BE2C (cell line): Measurements from ENCODE around the gene COLQ.

ENCODE experiments used
- DNase-seq: peaks from one replicate; pipeline ENCODE4 v3.0.0-alpha.2; 2020
- H3K27me3 ChIP-seq: fragments of 250-450 bp; sonication (Bioruptor Pico); 2 replicates; pipeline ENCODE4 v1.5.1; 2020; ENCODE audit warnings: mild to moderate bottlenecking
- H3K36me3 ChIP-seq: fragments of 250-450 bp; sonication (Bioruptor Pico); 2 replicates; pipeline ENCODE4 v1.5.1; 2020; ENCODE audit warnings: mild to moderate bottlenecking
- H3K4me1 ChIP-seq: fragments of 250-450 bp; sonication (Bioruptor Pico); 2 replicates; pipeline ENCODE4 v1.5.1; 2020
- H3K4me3 ChIP-seq: 2 replicates; pipeline ENCODE4 v1.5.1; 2011; ENCODE audit warnings: low read depth, low read length
- H3K9me3 ChIP-seq: fragments of 250-450 bp; sonication (Bioruptor Pico); 2 replicates; pipeline ENCODE4 v1.5.1; 2020
- CTCF ChIP-seq: IDR thresholded peaks from 2 replicates; pipeline ENCODE4 v1.5.1; 2012; ENCODE audit warnings: mild to moderate bottlenecking, low read depth, low read length

COLQ gene

GRCh38 chr3:15499536-15499935, 22.0 kb downstream of the COLQ start:
- no peak for DNase-seq
- no peaks in the 10 kb centered on the region for H3K9me3 ChIP-seq
- TF ChIP-seq CTCF = no peak
- H3K4me1 ChIP-seq = peaks cover 2% of the 10 kb centered on the region; the same call in 1 of the 2 replicates
- no peaks in the 10 kb centered on the region for H3K36me3 ChIP-seq
- no peak overlapping the region for H3K4me3 ChIP-seq
- no peaks in the 10 kb centered on the region for H3K27me3 ChIP-seq

DNA sequence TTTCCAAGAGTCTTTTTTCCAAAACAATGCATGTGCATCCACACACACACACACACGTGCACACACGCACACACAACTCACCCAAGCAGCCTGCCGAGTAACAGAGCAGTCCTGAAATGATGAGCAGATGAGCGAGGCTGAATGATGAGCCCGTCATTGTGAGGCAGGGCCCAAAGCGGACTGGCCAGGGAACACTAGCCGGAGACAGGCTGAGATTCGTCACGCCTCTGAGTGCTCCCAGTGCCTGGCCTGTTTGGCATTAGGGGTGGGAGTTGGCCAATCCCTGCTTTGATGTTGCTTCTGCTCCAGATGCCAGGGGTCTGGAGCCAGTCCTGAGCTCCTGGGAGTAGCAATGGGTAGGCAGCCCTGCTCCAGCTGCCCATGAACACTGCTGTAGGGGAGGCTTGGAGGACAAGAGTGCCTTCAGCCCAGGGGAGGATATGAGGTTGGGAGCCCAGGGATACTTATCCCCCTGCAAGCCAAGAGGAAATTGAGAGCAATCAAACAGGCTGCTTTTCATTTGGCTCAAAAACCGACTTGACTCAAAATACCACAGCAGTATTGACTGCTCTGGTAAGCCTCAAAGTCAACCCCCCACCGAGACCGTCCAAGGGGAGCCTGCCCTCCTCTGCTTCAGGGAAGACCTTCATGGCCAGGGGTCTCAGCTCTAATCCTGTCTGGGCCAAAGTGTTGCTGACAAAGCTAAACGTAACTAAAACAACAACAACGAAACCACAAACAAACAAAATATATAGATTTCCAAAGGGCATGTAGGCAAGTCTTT, 22.9 kb downstream of the COLQ start:
- Histone ChIP-seq H3K9me3 (no peaks in the 10 kb centered on the region), H3K4me1 (0 out of 2 replicates have a peak, but pooled peaks cover 2% of the 10 kb centered on the region), H3K36me3 (no peaks in the 10 kb centered on the region), H3K27me3 (no peaks in the 10 kb centered on the region), H3K4me3 (no peak overlapping the region)
- peak; percentile 72 for DNase-seq
- no peak for TF ChIP-seq CTCF

- Histone ChIP-seq H3K9me3 (no peaks in the 10 kb centered on the region), H3K4me3 (no peak overlapping the region), H3K4me1 (0 out of 2 replicates have a peak, but pooled peaks cover 2% of the 10 kb centered on the region), H3K27me3 (no peaks in the 10 kb centered on the region), H3K36me3 (no peaks in the 10 kb centered on the region)
- no peak for DNase-seq
- no peak for TF ChIP-seq CTCF
Measured at GRCh38 chr3:15497964-15498363, 23.5 kb downstream of the COLQ start.

DNA sequence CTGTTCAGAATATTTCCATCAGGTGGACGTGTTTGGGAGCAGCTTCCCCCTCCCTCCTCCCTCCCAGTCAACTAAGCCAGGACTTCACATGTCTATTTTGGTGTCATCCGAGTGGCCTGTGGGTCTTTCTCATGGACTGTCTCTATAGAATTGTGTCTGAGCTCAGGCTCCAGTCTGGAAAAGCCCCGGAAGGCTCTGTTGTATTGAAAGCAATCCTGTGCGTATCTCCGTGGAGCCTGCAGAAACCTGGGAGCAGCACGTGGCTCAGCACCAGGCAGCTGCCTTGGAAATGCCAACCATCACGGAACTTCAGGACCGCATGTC, 25.2 kb downstream of the COLQ start:
- TF ChIP-seq CTCF = no peak
- Histone ChIP-seq H3K36me3 (no peaks in the 10 kb centered on the region), H3K4me1 (0 out of 2 replicates have a peak, but pooled peaks cover 2% of the 10 kb centered on the region), H3K4me3 (no peak overlapping the region), H3K27me3 (no peaks in the 10 kb centered on the region), H3K9me3 (no peaks in the 10 kb centered on the region)
- no peak for DNase-seq

- no peaks in the 10 kb centered on the region for H3K27me3 ChIP-seq
- DNase-seq = no peak
- no peak overlapping the region for H3K4me3 ChIP-seq
- no peaks in the 10 kb centered on the region for H3K36me3 ChIP-seq
- TF ChIP-seq CTCF = no peak
- H3K9me3 ChIP-seq = no peaks in the 10 kb centered on the region
- 0 out of 2 replicates have a peak, but pooled peaks cover 2% of the 10 kb centered on the region for H3K4me1 ChIP-seq
Measured at GRCh38 chr3:15495461-15496340, 25.8 kb downstream of the COLQ start.

DNA sequence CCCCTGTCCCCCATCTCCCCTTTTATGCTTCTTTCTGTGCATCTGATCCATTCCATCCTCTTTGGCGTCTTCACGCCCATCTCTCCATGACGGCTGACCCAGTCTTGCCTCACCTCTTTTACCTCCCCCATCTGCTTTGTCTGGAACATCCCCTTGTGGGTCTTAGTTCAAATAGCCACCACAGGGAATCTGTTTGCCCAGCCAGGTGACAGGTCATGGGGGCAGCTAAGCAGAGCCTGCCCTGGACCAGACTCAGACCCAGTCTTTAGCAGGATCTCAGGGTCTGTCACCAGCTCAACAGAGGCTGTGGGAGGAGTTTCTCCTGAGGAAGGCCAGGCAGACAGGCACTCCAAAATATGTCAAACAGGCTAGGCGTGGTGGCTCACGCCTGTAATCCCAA, 28.1 kb downstream of the COLQ start:
- no peak for TF ChIP-seq CTCF
- Histone ChIP-seq H3K4me3 (no peak overlapping the region), H3K27me3 (no peaks in the 10 kb centered on the region), H3K36me3 (no peaks in the 10 kb centered on the region), H3K4me1 (0 out of 2 replicates have a peak, but pooled peaks cover 2% of the 10 kb centered on the region), H3K9me3 (no peaks in the 10 kb centered on the region)
- DNase-seq = no peak
